ENCODE measurements around the gene SEMA6C. TPM values are rescaled to one million over a fixed set of nuclear protein-coding genes. Genes with fewer than 3 reads are reported as not detected.
"Not testable (repeated sequence)": the region's sequence is repeated elsewhere in the genome, so short reads cannot be mapped to it uniquely, and the experiment has no call there.

The SEMA6C gene
- polyA plus RNA-seq (ENCODE audit: insufficient read length) = 120 TPM

- peak; percentile 95 for DNase-seq
Observed at GRCh38 chr1:151146412-151147131, at the start of gene SEMA6C. Gene SEMA6C (minus strand): TSS chr1:151146631. CDS start chr1:151142621, 4,010 bp downstream.

GRCh38 chr1:151194894-151195594, 48.6 kb upstream of the SEMA6C start:
- not testable (repeated sequence) for DNase-seq

- DNase-seq = no peak
Observed at GRCh38 chr1:151193856-151194255, 47.4 kb upstream of the SEMA6C start.

GRCh38 chr1:151193304-151193703, 46.9 kb upstream of the SEMA6C start:
- no peak for DNase-seq

GRCh38 chr1:151192047-151192446, 45.6 kb upstream of the SEMA6C start:
- no peak for DNase-seq

GRCh38 chr1:151189637-151190445, 43.4 kb upstream of the SEMA6C start, which contains the start of gene VPS72:
Gene VPS72 (minus strand): TSS chr1:151190197. CDS start chr1:151190121, 76 bp downstream.
- DNase-seq = peak; percentile 89

GRCh38 chr1:151188667-151189066, 42.2 kb upstream of the SEMA6C start:
- DNase-seq = not testable (repeated sequence)

GRCh38 chr1:151187205-151187604, 40.8 kb upstream of the SEMA6C start:
- no peak for DNase-seq

GRCh38 chr1:151184211-151184610, 37.8 kb upstream of the SEMA6C start:
- DNase-seq = no peak

- no peak for DNase-seq
Observed at GRCh38 chr1:151176514-151177045, 30.1 kb upstream of the SEMA6C start.

- DNase-seq = no peak
Observed at GRCh38 chr1:151175863-151176262, 29.4 kb upstream of the SEMA6C start, which contains the start of gene TMOD4. Gene TMOD4 (minus strand): TSS chr1:151175981. CDS start chr1:151174875, 1,106 bp downstream.

GRCh38 chr1:151175041-151175741, 28.8 kb upstream of the SEMA6C start:
- peak; percentile 65 for DNase-seq

- DNase-seq = no peak
Observed at GRCh38 chr1:151171190-151171589, 24.8 kb upstream of the SEMA6C start.

GRCh38 chr1:151167116-151167515, 20.7 kb upstream of the SEMA6C start:
- no peak for DNase-seq

- no peak for DNase-seq
Observed at GRCh38 chr1:151166505-151166956, 20.1 kb upstream of the SEMA6C start.

- DNase-seq = peak; percentile 99
Observed at GRCh38 chr1:151165738-151166504, 19.5 kb upstream of the SEMA6C start, which contains the start of the genes LYSMD1 and SCNM1. Gene LYSMD1 (minus strand): TSS chr1:151165902. CDS start chr1:151165258, 644 bp downstream. Gene SCNM1 (plus strand): TSS chr1:151166144. CDS start chr1:151166153, 9 bp downstream.

- peak; percentile 67 for DNase-seq
Observed at GRCh38 chr1:151165281-151165737, 18.9 kb upstream of the SEMA6C start.

- DNase-seq = no peak
Observed at GRCh38 chr1:151164732-151165280, 18.4 kb upstream of the SEMA6C start.

GRCh38 chr1:151159373-151159772, 12.9 kb upstream of the SEMA6C start:
- DNase-seq = no peak

- no peak for DNase-seq
Observed at GRCh38 chr1:151158751-151159251, 12.4 kb upstream of the SEMA6C start.

Data from hindlimb muscle (tissue), 1 donor.